ENCODE data around the gene TEX50.
"Not testable (repeated sequence)": the region's sequence is repeated elsewhere in the genome, so short reads cannot be mapped to it uniquely, and the experiment has no call there.

DNA sequence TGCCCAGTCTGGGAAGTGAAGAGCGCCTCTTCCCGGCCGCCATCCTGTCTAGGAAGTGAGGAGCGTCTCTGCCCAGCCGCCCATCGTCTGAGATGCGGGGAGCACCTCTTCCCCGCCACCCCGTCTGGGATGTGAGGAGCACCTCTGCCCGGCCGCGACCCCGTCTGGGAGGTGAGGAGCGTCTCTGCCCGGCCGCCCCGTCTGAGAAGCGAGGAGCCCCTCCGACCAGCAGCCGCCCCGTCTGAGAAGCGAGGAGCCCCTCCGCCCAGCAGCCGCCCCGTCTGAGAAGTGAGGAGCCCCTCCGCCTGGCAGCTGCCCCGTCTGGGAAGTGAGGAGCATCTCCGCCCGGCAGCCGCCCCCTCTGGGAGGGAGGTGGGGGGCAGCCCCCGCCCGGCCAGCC is 22.1 kb upstream of the TEX50 start:
- TF ChIP-seq, protein P1, sequence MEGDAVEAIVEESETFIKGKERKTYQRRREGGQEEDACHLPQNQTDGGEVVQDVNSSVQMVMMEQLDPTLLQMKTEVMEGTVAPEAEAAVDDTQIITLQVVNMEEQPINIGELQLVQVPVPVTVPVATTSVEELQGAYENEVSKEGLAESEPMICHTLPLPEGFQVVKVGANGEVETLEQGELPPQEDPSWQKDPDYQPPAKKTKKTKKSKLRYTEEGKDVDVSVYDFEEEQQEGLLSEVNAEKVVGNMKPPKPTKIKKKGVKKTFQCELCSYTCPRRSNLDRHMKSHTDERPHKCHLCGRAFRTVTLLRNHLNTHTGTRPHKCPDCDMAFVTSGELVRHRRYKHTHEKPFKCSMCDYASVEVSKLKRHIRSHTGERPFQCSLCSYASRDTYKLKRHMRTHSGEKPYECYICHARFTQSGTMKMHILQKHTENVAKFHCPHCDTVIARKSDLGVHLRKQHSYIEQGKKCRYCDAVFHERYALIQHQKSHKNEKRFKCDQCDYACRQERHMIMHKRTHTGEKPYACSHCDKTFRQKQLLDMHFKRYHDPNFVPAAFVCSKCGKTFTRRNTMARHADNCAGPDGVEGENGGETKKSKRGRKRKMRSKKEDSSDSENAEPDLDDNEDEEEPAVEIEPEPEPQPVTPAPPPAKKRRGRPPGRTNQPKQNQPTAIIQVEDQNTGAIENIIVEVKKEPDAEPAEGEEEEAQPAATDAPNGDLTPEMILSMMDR (conservative IDR thresholded peaks at IDR 0.05 in 1 of 2, IDR thresholded peaks at IDR 0.05 in 1 of 2; ENCODE audit: extremely low read depth in 1 of 2, insufficient read depth in 1 of 2, low read depth in 1 of 2, low read length in 2 of 2): not testable (repeated sequence)
- not testable (repeated sequence) for TF ChIP-seq EZH2 (IDR thresholded peaks at IDR 0.05; ENCODE audit: borderline replicate concordance, low read length)
